ENCODE measurements around the gene FRYL. TPM values are rescaled to one million over a fixed set of nuclear protein-coding genes. Genes with fewer than 3 reads are reported as not detected.
"Not testable (repeated sequence)": the region's sequence is repeated elsewhere in the genome, so short reads cannot be mapped to it uniquely, and the experiment has no call there.

The FRYL gene
- total RNA-seq, 1 experiment from 2014 or later, result 43.1 TPM

GRCh38 chr4:48686369-48686768 is 93.7 kb downstream of the FRYL start:
- no peaks in the 10 kb centered on the region for H3K36me3 ChIP-seq (ENCODE audit: insufficient read depth, low read length, poor library complexity, severe bottlenecking)
- intact Hi-C loops (cut with micrococcal nuclease; ENCODE audit: unreplicated experiment), result no loop called here
- no peak for DNase-seq (ENCODE audit: low spot score)
- no TSS peak for BruUV-seq (replicated peaks)
- no peak for TF ChIP-seq EZH2 (IDR thresholded peaks at IDR 0.05; ENCODE audit: borderline replicate concordance, low read depth, low read length, poor library complexity, severe bottlenecking)
- TF ChIP-seq, protein P1, sequence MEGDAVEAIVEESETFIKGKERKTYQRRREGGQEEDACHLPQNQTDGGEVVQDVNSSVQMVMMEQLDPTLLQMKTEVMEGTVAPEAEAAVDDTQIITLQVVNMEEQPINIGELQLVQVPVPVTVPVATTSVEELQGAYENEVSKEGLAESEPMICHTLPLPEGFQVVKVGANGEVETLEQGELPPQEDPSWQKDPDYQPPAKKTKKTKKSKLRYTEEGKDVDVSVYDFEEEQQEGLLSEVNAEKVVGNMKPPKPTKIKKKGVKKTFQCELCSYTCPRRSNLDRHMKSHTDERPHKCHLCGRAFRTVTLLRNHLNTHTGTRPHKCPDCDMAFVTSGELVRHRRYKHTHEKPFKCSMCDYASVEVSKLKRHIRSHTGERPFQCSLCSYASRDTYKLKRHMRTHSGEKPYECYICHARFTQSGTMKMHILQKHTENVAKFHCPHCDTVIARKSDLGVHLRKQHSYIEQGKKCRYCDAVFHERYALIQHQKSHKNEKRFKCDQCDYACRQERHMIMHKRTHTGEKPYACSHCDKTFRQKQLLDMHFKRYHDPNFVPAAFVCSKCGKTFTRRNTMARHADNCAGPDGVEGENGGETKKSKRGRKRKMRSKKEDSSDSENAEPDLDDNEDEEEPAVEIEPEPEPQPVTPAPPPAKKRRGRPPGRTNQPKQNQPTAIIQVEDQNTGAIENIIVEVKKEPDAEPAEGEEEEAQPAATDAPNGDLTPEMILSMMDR (conservative IDR thresholded peaks at IDR 0.05; ENCODE audit: low read depth, low read length), result no peak
- ChIA-PET POLR2A (ENCODE audit: low non-redundant PET) (no interaction called here), CTCF (no interaction called here)
- no peak overlapping the region for H3K4me3 ChIP-seq (ENCODE audit: low read depth, low read length, poor library complexity, severe bottlenecking)
- no peaks in the 10 kb centered on the region for H3K27me3 ChIP-seq (replicated peaks; ENCODE audit: insufficient read depth, low read depth, low read length, poor library complexity)
- no peaks in the 10 kb centered on the region for H3K9me3 ChIP-seq (ENCODE audit: low read depth, low read length, poor library complexity, severe bottlenecking)
- H3K4me1 ChIP-seq (ENCODE audit: insufficient read depth, low read length, poor library complexity, severe bottlenecking), result peaks cover 4% of the 10 kb centered on the region
- H3K27ac ChIP-seq (ENCODE audit: low read depth, low read length, poor library complexity, severe bottlenecking), result no peak overlapping the region

DNA sequence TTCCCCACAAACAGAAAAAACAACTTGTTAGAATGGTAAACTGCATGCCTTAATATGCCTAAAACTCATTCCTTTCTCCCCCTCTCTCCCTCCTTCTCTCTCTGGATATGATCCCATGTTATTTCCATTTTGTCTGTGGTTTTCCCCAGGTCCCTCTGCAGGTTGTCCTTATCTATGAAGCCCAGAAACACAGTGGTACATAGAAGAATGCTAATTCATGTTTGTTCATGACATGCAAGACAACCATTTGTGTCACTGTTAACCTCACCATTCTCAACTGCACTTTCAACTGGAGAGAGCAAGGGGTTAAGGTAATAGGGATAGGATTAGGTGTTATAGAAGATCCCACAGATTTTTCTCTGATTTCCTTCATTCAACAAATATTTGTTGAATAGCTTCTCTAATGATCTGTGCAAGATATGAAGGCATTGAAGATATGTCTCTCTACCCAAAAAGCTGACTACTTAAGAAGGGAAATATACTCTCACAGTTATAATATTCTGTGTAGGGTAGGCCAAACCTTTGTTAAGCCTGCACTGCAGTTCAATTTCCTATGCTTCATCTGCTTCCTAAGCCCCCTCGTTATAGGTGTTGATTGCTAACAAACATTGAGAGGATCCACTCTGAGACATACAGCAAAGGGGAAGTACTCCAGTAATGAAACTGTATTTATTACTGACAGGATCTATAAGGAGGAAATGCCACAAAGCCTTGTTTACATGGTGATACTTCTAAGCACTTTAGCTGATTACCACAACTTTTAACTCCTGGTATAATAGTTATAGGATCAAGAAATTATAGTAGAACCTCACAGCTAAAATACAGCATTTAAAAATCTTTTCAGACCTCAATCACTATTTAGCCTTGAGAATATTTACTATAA is 96.1 kb downstream of the FRYL start:
- no TSS peak for BruUV-seq (replicated peaks)
- Histone ChIP-seq H3K9me3 (ENCODE audit: low read depth, low read length, poor library complexity, severe bottlenecking) (no peaks in the 10 kb centered on the region), H3K27ac (ENCODE audit: low read depth, low read length, poor library complexity, severe bottlenecking) (no peak overlapping the region), H3K4me1 (ENCODE audit: insufficient read depth, low read length, poor library complexity, severe bottlenecking) (peaks cover 4% of the 10 kb centered on the region), H3K36me3 (ENCODE audit: insufficient read depth, low read length, poor library complexity, severe bottlenecking) (no peaks in the 10 kb centered on the region), H3K27me3 (replicated peaks; ENCODE audit: insufficient read depth, low read depth, low read length, poor library complexity) (no peaks in the 10 kb centered on the region), H3K4me3 (ENCODE audit: low read depth, low read length, poor library complexity, severe bottlenecking) (no peak overlapping the region)
- ChIA-PET POLR2A (ENCODE audit: low non-redundant PET) (no interaction called here), CTCF (no interaction called here)
- TF ChIP-seq, protein P1 (conservative IDR thresholded peaks at IDR 0.05; ENCODE audit: low read depth, low read length), result no peak
- TF ChIP-seq EZH2 (IDR thresholded peaks at IDR 0.05; ENCODE audit: borderline replicate concordance, low read depth, low read length, poor library complexity, severe bottlenecking), result no peak
- intact Hi-C loops (cut with micrococcal nuclease; ENCODE audit: unreplicated experiment), result loop anchor here (5.0 kb wide), 1 partner anchor 107 kb away; no protein-coding TSS in a partner anchor
- peak; percentile 11 for DNase-seq (ENCODE audit: low spot score)

GRCh38 chr4:48682870-48683269 is 97.2 kb downstream of the FRYL start:
- H3K27ac ChIP-seq (ENCODE audit: low read depth, low read length, poor library complexity, severe bottlenecking); H3K4me1 ChIP-seq (ENCODE audit: insufficient read depth, low read length, poor library complexity, severe bottlenecking); CTCF ChIA-PET; H3K27me3 ChIP-seq (replicated peaks; ENCODE audit: insufficient read depth, low read depth, low read length, poor library complexity); BruUV-seq (replicated peaks); H3K4me3 ChIP-seq (ENCODE audit: low read depth, low read length, poor library complexity, severe bottlenecking); H3K36me3 ChIP-seq (ENCODE audit: insufficient read depth, low read length, poor library complexity, severe bottlenecking); H3K9me3 ChIP-seq (ENCODE audit: low read depth, low read length, poor library complexity, severe bottlenecking); POLR2A ChIA-PET (ENCODE audit: low non-redundant PET); DNase-seq (ENCODE audit: low spot score): not testable (repeated sequence)
- intact Hi-C loops (cut with micrococcal nuclease; ENCODE audit: unreplicated experiment), result loop anchor here (5.0 kb wide), 1 partner anchor 106 kb away; no protein-coding TSS in a partner anchor

Data from A673 (cell line).